Activated CD4-positive, alpha-beta T cell treated with anti-CD3 and anti-CD28 coated beads, Interleukin-2, amount 10 ng/mL, durations not matched to agents 7 days and 5 days (primary cell): ENCODE data around the gene GSK3A. TPM values are rescaled to one million over a fixed set of nuclear protein-coding genes. Genes with fewer than 3 reads are reported as not detected.
"Not testable (repeated sequence)": the region's sequence is repeated elsewhere in the genome, so short reads cannot be mapped to it uniquely, and the experiment has no call there.

ENCODE experiments used
- CTCF ChIA-PET: fragments of 350-600 bp; sonication (Branson Sonifier 250); formaldehyde crosslinking; loops from one replicate; lab custom pipeline; 2021; ENCODE audit warnings: antibody characterized with exemption; lab: Charles Lee
- POLR2A ChIA-PET: fragments of 350-600 bp; sonication (Branson Sonifier 250); formaldehyde crosslinking; loops from one replicate; lab custom pipeline; 2021; ENCODE audit warnings: antibody characterized with exemption; lab: Charles Lee
- DNase-seq: peaks from one replicate; pipeline ENCODE4 v3.0.0-alpha.2; 2020
- H3K27ac Mint-ChIP-seq: one replicate; pipeline ENCODE4 v1.8.0; 2021; ENCODE audit warnings: mild to moderate bottlenecking, moderate library complexity, mixed read lengths
- H3K27me3 Mint-ChIP-seq: one replicate; pipeline ENCODE4 v1.8.0; 2021; ENCODE audit warnings: mixed read lengths
- H3K36me3 Mint-ChIP-seq: one replicate; pipeline ENCODE4 v1.8.0; 2021; ENCODE audit warnings: low read depth, mixed read lengths
- H3K4me1 Mint-ChIP-seq: one replicate; pipeline ENCODE4 v1.8.0; 2021; ENCODE audit warnings: mixed read lengths
- H3K4me3 Mint-ChIP-seq: one replicate; pipeline ENCODE4 v1.8.0; 2021; ENCODE audit warnings: mild to moderate bottlenecking, moderate library complexity, mixed read lengths
- H3K9me3 Mint-ChIP-seq: one replicate; pipeline ENCODE4 v1.8.0; 2021; ENCODE audit warnings: mixed read lengths
- total RNA-seq, 2 experiments: library from RNA; stranded (reverse); gene quantifications; one replicate each; pipeline ENCODE4 v1.2.3, GENCODE V29; 2021

The GSK3A gene
- total RNA-seq, 2 experiments from 2014 or later = 42.7 to 53.4 TPM

DNA sequence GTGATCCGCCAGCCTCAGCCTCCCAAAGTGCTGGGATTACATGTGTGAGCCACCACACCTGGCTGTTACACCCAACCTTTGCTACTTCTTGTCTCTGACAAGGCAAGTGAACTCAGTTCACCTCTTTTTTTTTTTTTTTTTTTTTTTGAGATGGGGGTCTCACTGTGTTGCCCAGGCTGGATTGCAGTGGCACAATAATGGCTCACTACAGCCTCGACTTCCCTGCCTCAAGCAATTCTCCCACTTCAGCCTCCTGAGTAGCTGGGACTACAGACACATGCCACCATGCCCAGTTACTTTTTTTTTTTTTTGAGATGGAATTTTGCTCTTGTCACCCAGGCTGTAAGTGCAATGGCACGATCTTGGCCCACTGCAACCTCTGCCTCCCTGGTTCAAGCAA, 15.4 kb upstream of the GSK3A start:
- H3K27me3 Mint-ChIP-seq = peaks cover 13% of the 10 kb centered on the region
- H3K9me3 Mint-ChIP-seq, H3K27ac Mint-ChIP-seq, DNase-seq, H3K4me3 Mint-ChIP-seq, POLR2A ChIA-PET, H3K36me3 Mint-ChIP-seq: not testable (repeated sequence)
- CTCF ChIA-PET = interaction anchor here (0.9 kb wide), 2 partner anchors 9 to 143 kb away, joined by 3 read pairs; no protein-coding TSS in a partner anchor
- peaks cover 12% of the 10 kb centered on the region for H3K4me1 Mint-ChIP-seq

DNA sequence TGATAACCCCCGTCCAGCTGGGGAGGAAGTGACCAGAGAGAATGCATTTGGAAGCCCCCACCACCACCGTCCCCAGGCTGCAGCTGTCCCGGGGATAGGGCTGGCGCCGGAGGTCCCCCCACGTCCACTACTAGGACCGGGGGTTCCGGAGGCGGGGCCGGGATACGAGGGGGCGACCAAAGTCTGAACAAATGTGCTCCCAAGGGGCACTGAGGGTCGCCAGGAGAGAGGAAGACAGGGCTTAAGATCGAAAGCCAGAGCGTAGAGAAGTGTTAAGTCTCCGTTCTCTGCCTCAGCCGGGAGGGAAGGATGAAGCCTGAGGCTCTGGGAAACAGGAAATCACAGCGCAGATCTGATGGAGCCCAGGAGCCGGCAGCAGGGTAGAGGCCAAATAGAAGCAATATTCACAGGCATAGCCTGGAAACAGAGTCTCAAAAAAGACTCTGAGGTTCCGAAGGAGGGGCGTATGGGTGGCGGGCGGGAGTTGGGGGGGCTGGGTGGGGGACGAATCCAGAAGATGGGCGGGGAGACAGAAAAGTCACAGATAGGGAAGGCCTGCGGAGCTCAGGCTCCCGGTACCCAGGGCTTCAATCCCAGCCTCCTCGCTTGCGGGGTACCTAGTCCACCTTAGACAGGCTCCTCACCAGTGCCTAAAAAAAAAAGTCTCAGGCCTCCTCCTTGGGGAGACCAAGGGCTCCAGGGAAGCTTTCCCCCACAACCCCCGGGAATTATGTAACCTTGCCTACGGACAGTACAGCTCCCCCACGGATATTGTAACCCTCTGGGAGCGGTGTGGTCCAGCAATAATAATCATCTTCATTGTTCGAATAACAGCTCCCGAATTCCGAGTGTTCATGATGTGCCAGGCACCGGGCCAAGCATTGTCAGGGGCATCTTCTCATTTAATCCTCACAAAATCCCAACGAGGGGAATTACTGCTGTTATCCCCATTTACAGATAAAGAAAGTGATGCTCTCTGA, 13.7 kb upstream of the GSK3A start:
- POLR2A ChIA-PET = no interaction called here
- peak overlapping the region; percentile 76 for H3K4me3 Mint-ChIP-seq

GRCh38 chr19:42254850-42255765, 12.7 kb upstream of the GSK3A start, which contains the start of gene ERF:
Gene ERF, minus strand, starts transcription at chr19:42255128. Its CDS starts 129 bp downstream, at chr19:42254999.
- H3K4me1 Mint-ChIP-seq = peaks cover 36% of the 10 kb centered on the region
- H3K4me3 Mint-ChIP-seq = peak within 1 kb of the TSS; percentile 76
- DNase-seq = peak; percentile 91
- POLR2A ChIA-PET = interaction anchor here (0.6 kb wide), 1 partner anchor 9 kb away, joined by 3 read pairs; no protein-coding TSS in a partner anchor
- H3K27me3 Mint-ChIP-seq = peaks cover 12% of the 10 kb centered on the region
- peak within 1 kb of the TSS; percentile 87 for H3K27ac Mint-ChIP-seq
- no peaks in the 10 kb centered on the region for H3K9me3 Mint-ChIP-seq
- CTCF ChIA-PET = interaction anchor here (1.5 to 1.8 kb wide), 2 partner anchors 10 to 25 kb away, joined by 3 to 5 read pairs; no protein-coding TSS in a partner anchor
- no peaks in the 10 kb centered on the region for H3K36me3 Mint-ChIP-seq

More for the DNA sequence above, 13.7 kb upstream of the GSK3A start:
- no peak for DNase-seq
- H3K9me3 Mint-ChIP-seq = no peaks in the 10 kb centered on the region
- CTCF ChIA-PET = interaction anchor here (1.5 to 1.8 kb wide), 2 partner anchors 11 to 24 kb away, joined by 3 to 5 read pairs; no protein-coding TSS in a partner anchor
- H3K27me3 Mint-ChIP-seq = peaks cover 12% of the 10 kb centered on the region
- peaks cover 27% of the 10 kb centered on the region for H3K4me1 Mint-ChIP-seq
- H3K36me3 Mint-ChIP-seq = no peaks in the 10 kb centered on the region
- peak overlapping the region; percentile 78 for H3K27ac Mint-ChIP-seq

- Mint-ChIP-seq H3K4me3 (peak overlapping the region; percentile 76), H3K4me1 (peaks cover 40% of the 10 kb centered on the region), H3K27me3 (peaks cover 12% of the 10 kb centered on the region), H3K9me3 (no peaks in the 10 kb centered on the region), H3K36me3 (no peaks in the 10 kb centered on the region), H3K27ac (peak overlapping the region; percentile 87)
- ChIA-PET POLR2A (no interaction called here), CTCF (no interaction called here)
- DNase-seq = peak; percentile 82
Observed at GRCh38 chr19:42254089-42254849, 11.9 kb upstream of the GSK3A start.

- peak; percentile 73 for DNase-seq
- no peaks in the 10 kb centered on the region for H3K36me3 Mint-ChIP-seq
Observed at GRCh38 chr19:42253245-42254088, 11.1 kb upstream of the GSK3A start.

GRCh38 chr19:42252365-42253244, 10.2 kb upstream of the GSK3A start:
- H3K4me1 Mint-ChIP-seq = peaks cover 42% of the 10 kb centered on the region
- POLR2A ChIA-PET = no interaction called here
- peak overlapping the region; percentile 96 for H3K4me3 Mint-ChIP-seq
- CTCF ChIA-PET = interaction anchor here (1.3 to 2.2 kb wide), 2 partner anchors 10 to 66 kb away, joined by 4 to 6 read pairs; partner anchors contain the start of gene GSK3A
- peak overlapping the region; percentile 94 for H3K27ac Mint-ChIP-seq
- H3K9me3 Mint-ChIP-seq = no peaks in the 10 kb centered on the region
- no peaks in the 10 kb centered on the region for H3K36me3 Mint-ChIP-seq
- peaks cover 12% of the 10 kb centered on the region for H3K27me3 Mint-ChIP-seq
- no peak for DNase-seq

More at GRCh38 chr19:42253245-42254088, 11.1 kb upstream of the GSK3A start:
- H3K9me3 Mint-ChIP-seq = no peaks in the 10 kb centered on the region
- CTCF ChIA-PET = no interaction called here
- peaks cover 12% of the 10 kb centered on the region for H3K27me3 Mint-ChIP-seq
- POLR2A ChIA-PET = no interaction called here
- H3K4me3 Mint-ChIP-seq = peak overlapping the region; percentile 96
- H3K4me1 Mint-ChIP-seq = peaks cover 42% of the 10 kb centered on the region
- peak overlapping the region; percentile 94 for H3K27ac Mint-ChIP-seq

- H3K4me1 Mint-ChIP-seq = peaks cover 42% of the 10 kb centered on the region
- peaks cover 9% of the 10 kb centered on the region for H3K27me3 Mint-ChIP-seq
- POLR2A ChIA-PET = no interaction called here
- no peak for DNase-seq
- H3K9me3 Mint-ChIP-seq = no peaks in the 10 kb centered on the region
- H3K4me3 Mint-ChIP-seq = peak overlapping the region; percentile 96
- CTCF ChIA-PET = interaction anchor here (0.9 to 2.8 kb wide), 6 partner anchors 9 to 143 kb away, joined by 3 to 14 read pairs (median 4); partner anchors contain the start of genes GSK3A and POU2F2
- H3K36me3 Mint-ChIP-seq = no peaks in the 10 kb centered on the region
- peak overlapping the region; percentile 78 for H3K27ac Mint-ChIP-seq
Observed at GRCh38 chr19:42251572-42252358, 9.4 kb upstream of the GSK3A start.

GRCh38 chr19:42250666-42251531, 8.5 kb upstream of the GSK3A start:
- Mint-ChIP-seq H3K9me3 (no peaks in the 10 kb centered on the region), H3K27ac (peak overlapping the region; percentile 81)

GRCh38 chr19:42250183-42250665, 7.8 kb upstream of the GSK3A start:
- Mint-ChIP-seq H3K9me3 (no peaks in the 10 kb centered on the region), H3K4me3 (no peak overlapping the region), H3K36me3 (no peaks in the 10 kb centered on the region), H3K27me3 (no peaks in the 10 kb centered on the region), H3K27ac (peak overlapping the region; percentile 81), H3K4me1 (peaks cover 40% of the 10 kb centered on the region)
- ChIA-PET POLR2A (no interaction called here), CTCF (interaction anchor here (0.8 to 2.8 kb wide), 2 partner anchors 29 to 35 kb away, joined by 3 to 14 read pairs; no protein-coding TSS in a partner anchor)
- DNase-seq = no peak

More at GRCh38 chr19:42250666-42251531, 8.5 kb upstream of the GSK3A start:
- H3K4me3 Mint-ChIP-seq = peak overlapping the region; percentile 22
- ChIA-PET CTCF (interaction anchor here (0.8 to 2.8 kb wide), 7 partner anchors 9 to 142 kb away, joined by 3 to 14 read pairs (median 3); partner anchors contain the start of genes GSK3A and POU2F2), POLR2A (no interaction called here)
- H3K27me3 Mint-ChIP-seq = peaks cover 2% of the 10 kb centered on the region
- no peaks in the 10 kb centered on the region for H3K36me3 Mint-ChIP-seq
- DNase-seq = no peak
- H3K4me1 Mint-ChIP-seq = peaks cover 38% of the 10 kb centered on the region
